ENCODE data around the gene ITGA7.

DNA sequence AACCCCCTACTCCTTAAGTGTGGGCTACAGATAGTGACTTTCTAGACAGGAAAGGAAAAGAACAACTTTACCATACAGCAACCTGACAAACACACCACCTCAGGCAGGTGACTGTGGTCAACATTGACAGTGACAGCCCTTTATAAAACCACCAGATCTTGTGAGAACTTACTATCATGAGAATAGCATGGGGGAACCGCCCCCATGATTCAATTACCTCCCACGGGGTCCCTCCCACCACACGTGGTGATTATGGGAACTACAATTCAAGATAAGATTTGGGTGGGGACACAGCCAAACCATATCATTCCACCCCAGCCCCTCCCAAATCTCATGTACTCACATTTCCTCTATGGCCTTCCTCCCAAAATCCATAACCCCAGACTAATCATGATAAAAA, 54.7 kb downstream of the ITGA7 start:
- TF ChIP-seq, protein P1, sequence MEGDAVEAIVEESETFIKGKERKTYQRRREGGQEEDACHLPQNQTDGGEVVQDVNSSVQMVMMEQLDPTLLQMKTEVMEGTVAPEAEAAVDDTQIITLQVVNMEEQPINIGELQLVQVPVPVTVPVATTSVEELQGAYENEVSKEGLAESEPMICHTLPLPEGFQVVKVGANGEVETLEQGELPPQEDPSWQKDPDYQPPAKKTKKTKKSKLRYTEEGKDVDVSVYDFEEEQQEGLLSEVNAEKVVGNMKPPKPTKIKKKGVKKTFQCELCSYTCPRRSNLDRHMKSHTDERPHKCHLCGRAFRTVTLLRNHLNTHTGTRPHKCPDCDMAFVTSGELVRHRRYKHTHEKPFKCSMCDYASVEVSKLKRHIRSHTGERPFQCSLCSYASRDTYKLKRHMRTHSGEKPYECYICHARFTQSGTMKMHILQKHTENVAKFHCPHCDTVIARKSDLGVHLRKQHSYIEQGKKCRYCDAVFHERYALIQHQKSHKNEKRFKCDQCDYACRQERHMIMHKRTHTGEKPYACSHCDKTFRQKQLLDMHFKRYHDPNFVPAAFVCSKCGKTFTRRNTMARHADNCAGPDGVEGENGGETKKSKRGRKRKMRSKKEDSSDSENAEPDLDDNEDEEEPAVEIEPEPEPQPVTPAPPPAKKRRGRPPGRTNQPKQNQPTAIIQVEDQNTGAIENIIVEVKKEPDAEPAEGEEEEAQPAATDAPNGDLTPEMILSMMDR (IDR thresholded peaks at IDR 0.05 in 4 of 5, conservative IDR thresholded peaks at IDR 0.05 in 1 of 5), result no peak
- no peak for TF ChIP-seq POLR2A (IDR thresholded peaks at IDR 0.05)
